ENCODE measurements around the gene ILK. TPM values are rescaled to one million over a fixed set of nuclear protein-coding genes. Genes with fewer than 3 reads are reported as not detected.

Gene ILK
- total RNA-seq, 4 donors from 2014 or later = 101 to 144 (median 121) TPM

- Histone ChIP-seq H3K36me3 (no peaks in the 10 kb centered on the region), H3K27me3 (no peaks in the 10 kb centered on the region), H3K4me1 (peaks cover 0 to 2% of the 10 kb centered on the region in 2 donors), H3K27ac (no peak overlapping the region), H3K9me3 (no peaks in the 10 kb centered on the region), H3K4me3 (replicated peaks in 1 of 3) (no peak overlapping the region)
- intact Hi-C loops (cut with DNase I) = no loop called here
- no peak for DNase-seq
- 66 to 72% methylated on average over 3 of the region's 3 CpGs for WGBS, 2 donors
- TF ChIP-seq POLR2A (IDR thresholded peaks at IDR 0.05) (no peak), CTCF (IDR thresholded peaks at IDR 0.05) (no peak)
Observed at GRCh38 chr11:6652182-6652581, 48.6 kb downstream of the ILK start.

GRCh38 chr11:6653097-6653496 lies 49.5 kb downstream of the ILK start:
- Histone ChIP-seq H3K9me3 (no peaks in the 10 kb centered on the region), H3K4me1 (no peaks in the 10 kb centered on the region), H3K27ac (no peak overlapping the region), H3K36me3 (no peaks in the 10 kb centered on the region), H3K27me3 (no peaks in the 10 kb centered on the region), H3K4me3 (replicated peaks in 1 of 3) (no peak overlapping the region)
- WGBS, 2 donors = 100% methylated on average over 1 of the region's 1 CpG
- intact Hi-C loops (cut with DNase I) = no loop called here
- DNase-seq = no peak
- TF ChIP-seq POLR2A (IDR thresholded peaks at IDR 0.05) (no peak), CTCF (IDR thresholded peaks at IDR 0.05) (no peak)

- H3K9me3 ChIP-seq = no peaks in the 10 kb centered on the region
- H3K27ac ChIP-seq = no peak overlapping the region
- TF ChIP-seq CTCF (IDR thresholded peaks at IDR 0.05) (no peak), POLR2A (IDR thresholded peaks at IDR 0.05) (no peak)
- H3K4me3 ChIP-seq (replicated peaks in 1 of 3) = no peak overlapping the region
- H3K36me3 ChIP-seq = no peaks in the 10 kb centered on the region
- no peaks in the 10 kb centered on the region for H3K4me1 ChIP-seq
- no peaks in the 10 kb centered on the region for H3K27me3 ChIP-seq
- 92 to 94% methylated on average over 2 of the region's 2 CpGs for WGBS, 2 donors
- DNase-seq = no peak
- intact Hi-C loops (cut with DNase I) = no loop called here
Observed at GRCh38 chr11:6653656-6654055, 50.1 kb downstream of the ILK start.

- 54 to 56% methylated on average over 9 of the region's 9 CpGs for WGBS, 2 donors
- Histone ChIP-seq H3K9me3 (no peaks in the 10 kb centered on the region), H3K4me1 (no peaks in the 10 kb centered on the region), H3K27me3 (no peaks in the 10 kb centered on the region), H3K36me3 (no peaks in the 10 kb centered on the region), H3K4me3 (replicated peaks in 1 of 3) (no peak overlapping the region), H3K27ac (no peak overlapping the region)
- intact Hi-C loops (cut with DNase I) = no loop called here
- TF ChIP-seq POLR2A (IDR thresholded peaks at IDR 0.05) (no peak), CTCF (IDR thresholded peaks at IDR 0.05) (no peak)
- no peak for DNase-seq
Observed at GRCh38 chr11:6654281-6655019, 50.9 kb downstream of the ILK start.

GRCh38 chr11:6655020-6655789 lies 51.6 kb downstream of the ILK start:
- 12 to 15% methylated on average over 8 to 10 of the region's 84 CpGs for WGBS, 2 donors
- peak; percentile 18 to 19 for DNase-seq
- peak overlapping the region in 1 of 3 donors; percentile 30 for H3K27ac ChIP-seq
- H3K4me3 ChIP-seq (replicated peaks in 1 of 3) = peak overlapping the region in 1 of 3 donors; percentile 31
- no peaks in the 10 kb centered on the region for H3K36me3 ChIP-seq
- H3K9me3 ChIP-seq = no peaks in the 10 kb centered on the region
- no peaks in the 10 kb centered on the region for H3K4me1 ChIP-seq
- TF ChIP-seq CTCF (IDR thresholded peaks at IDR 0.05) = no peak
- no peak for TF ChIP-seq POLR2A (IDR thresholded peaks at IDR 0.05)
- H3K27me3 ChIP-seq = no peaks in the 10 kb centered on the region
- intact Hi-C loops (cut with DNase I) = no loop called here

All from thyroid gland (tissue), 4 donors.